ENCODE data around the gene KIFC3. TPM values are rescaled to one million over a fixed set of nuclear protein-coding genes. Genes with fewer than 3 reads are reported as not detected.

The KIFC3 gene
- total and polyA plus RNA-seq, 2 of the 13 experiments (the other 11 are each of a cell fraction or from before 2014, with no cell fraction given): 42.1 to 45.3 TPM

DNA sequence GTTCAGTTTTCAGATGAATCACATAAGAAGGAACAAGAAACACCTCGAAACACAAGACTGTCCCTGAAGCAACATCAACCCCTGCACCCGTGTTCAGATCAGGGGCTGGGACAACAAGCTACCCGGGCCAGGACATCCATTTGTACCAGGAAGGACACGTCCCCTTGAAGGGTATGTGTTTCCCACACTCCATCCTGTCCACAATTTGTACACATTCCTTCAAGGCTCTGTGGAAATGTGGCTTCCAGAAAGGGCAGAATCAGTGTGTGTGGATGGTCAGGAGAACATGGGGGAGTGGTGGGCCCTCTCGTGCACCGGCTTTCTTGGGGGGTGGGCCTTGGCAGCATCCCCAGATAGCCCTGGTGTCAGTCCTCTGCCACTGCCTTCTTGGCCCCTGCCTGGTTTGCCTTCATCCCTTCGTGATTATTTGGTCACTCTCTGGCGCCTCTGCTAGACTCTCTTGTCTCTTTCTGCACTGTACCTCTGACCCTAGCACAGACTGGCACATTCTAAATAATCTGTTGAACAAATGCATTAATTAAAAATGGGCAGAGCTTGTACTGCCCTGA is 10.3 kb downstream of the KIFC3 start:
- BruUV-seq (replicated peaks): no TSS peak
- CTCF ChIA-PET (ENCODE audit: low intra/inter-chr PET ratio, low total read pairs): no interaction called here
- FAIRE-seq (no peak), DNase-seq (ENCODE audit: low spot score) (no peak), ATAC-seq (no peak)
- Histone ChIP-seq H3K9me3 (ENCODE audit: low read length) (no peaks in the 10 kb centered on the region), H3K79me2 (ENCODE audit: insufficient read depth, low read length) (peaks cover 11% of the 10 kb centered on the region), H3K27me3 (ENCODE audit: control insufficient read depth in 1 of 2, insufficient read depth in 2 of 2, low read length in 2 of 2) (no peaks in the 10 kb centered on the region), H3K9ac (ENCODE audit: insufficient read depth, low read depth, low read length) (no peak overlapping the region), H2AFZ (ENCODE audit: low read length) (no peak overlapping the region), H3K4me1 (ENCODE audit: insufficient read depth, low read length) (peaks cover 36% of the 10 kb centered on the region), H3K27ac (ENCODE audit: extremely low read length, insufficient read depth, low read length) (no peak overlapping the region), H4K20me1 (ENCODE audit: insufficient read depth, low read length) (no peaks in the 10 kb centered on the region), H3K4me3 (replicated peaks in 1 of 3; ENCODE audit: insufficient read depth in 1 of 3, low read depth in 2 of 3, low read length in 3 of 3) (no peak overlapping the region), H3K4me2 (ENCODE audit: low read depth, low read length) (no peak overlapping the region), H3K36me3 (replicated peaks in 1 of 2; ENCODE audit: control insufficient read depth in 1 of 2, insufficient read depth in 2 of 2, low read length in 2 of 2) (peaks cover 33 to 60% of the 10 kb centered on the region in 2 experiments)
- in situ Hi-C loops (cut with HindIII; ENCODE audit: extremely low pct_ligation_motif_present, low pct_unique_long_range_greater_than_20kb) (no loop called here), intact Hi-C loops (cut with micrococcal nuclease; ENCODE audit: unreplicated experiment) (no loop called here)
- 83% methylated on average over 8 of the region's 8 CpGs for WGBS (ENCODE audit: low lambda C conversion rate)
- POLR2A ChIA-PET: interaction anchor here (1.0 kb wide), 2 partner anchors 10 to 11 kb away, joined by 3 to 6 read pairs; partner anchors contain the start of gene KIFC3
- TF ChIP-seq TARDBP (CRISPR knock-in tag; IDR thresholded peaks at IDR 0.05) (no peak), ZNF460 (CRISPR knock-in tag; IDR thresholded peaks at IDR 0.05; ENCODE audit: borderline replicate concordance) (no peak), ZNF510 (CRISPR knock-in tag; IDR thresholded peaks at IDR 0.05; ENCODE audit: low read depth) (no peak), SOX13 (IDR thresholded peaks at IDR 0.05) (no peak), SOX13 (CRISPR knock-in tag; conservative IDR thresholded peaks at IDR 0.05 in 1 of 2, IDR thresholded peaks at IDR 0.05 in 1 of 2) (no peak), PLRG1 (conservative IDR thresholded peaks at IDR 0.05) (no peak), TAF1 (CRISPR knock-in tag; IDR thresholded peaks at IDR 0.05) (no peak), ZNF660 (CRISPR knock-in tag; IDR thresholded peaks at IDR 0.05; ENCODE audit: borderline replicate concordance, low read depth) (no peak), BORCS8-MEF2B (CRISPR knock-in tag; IDR thresholded peaks at IDR 0.05) (no peak), GATA4 (IDR thresholded peaks at IDR 0.05; ENCODE audit: borderline replicate concordance, low read depth) (no peak)
- TF ChIP-seq, protein P1, sequence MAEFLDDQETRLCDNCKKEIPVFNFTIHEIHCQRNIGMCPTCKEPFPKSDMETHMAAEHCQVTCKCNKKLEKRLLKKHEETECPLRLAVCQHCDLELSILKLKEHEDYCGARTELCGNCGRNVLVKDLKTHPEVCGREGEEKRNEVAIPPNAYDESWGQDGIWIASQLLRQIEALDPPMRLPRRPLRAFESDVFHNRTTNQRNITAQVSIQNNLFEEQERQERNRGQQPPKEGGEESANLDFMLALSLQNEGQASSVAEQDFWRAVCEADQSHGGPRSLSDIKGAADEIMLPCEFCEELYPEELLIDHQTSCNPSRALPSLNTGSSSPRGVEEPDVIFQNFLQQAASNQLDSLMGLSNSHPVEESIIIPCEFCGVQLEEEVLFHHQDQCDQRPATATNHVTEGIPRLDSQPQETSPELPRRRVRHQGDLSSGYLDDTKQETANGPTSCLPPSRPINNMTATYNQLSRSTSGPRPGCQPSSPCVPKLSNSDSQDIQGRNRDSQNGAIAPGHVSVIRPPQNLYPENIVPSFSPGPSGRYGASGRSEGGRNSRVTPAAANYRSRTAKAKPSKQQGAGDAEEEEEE (CRISPR knock-in tag; IDR thresholded peaks at IDR 0.05; ENCODE audit: borderline replicate concordance): no peak
- TF ChIP-seq, protein P2, sequence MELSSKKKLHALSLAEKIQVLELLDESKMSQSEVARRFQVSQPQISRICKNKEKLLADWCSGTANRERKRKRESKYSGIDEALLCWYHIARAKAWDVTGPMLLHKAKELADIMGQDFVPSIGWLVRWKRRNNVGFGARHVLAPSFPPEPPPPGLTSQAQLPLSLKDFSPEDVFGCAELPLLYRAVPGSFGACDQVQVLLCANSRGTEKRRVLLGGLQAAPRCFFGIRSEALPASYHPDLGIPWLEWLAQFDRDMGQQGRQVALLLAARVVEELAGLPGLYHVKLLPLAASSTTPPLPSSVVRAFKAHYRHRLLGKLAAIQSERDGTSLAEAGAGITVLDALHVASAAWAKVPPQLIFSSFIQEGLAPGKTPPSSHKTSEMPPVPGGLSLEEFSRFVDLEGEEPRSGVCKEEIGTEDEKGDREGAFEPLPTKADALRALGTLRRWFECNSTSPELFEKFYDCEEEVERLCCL (CRISPR knock-in tag; IDR thresholded peaks at IDR 0.05; ENCODE audit: borderline replicate concordance): no peak
- TF ChIP-seq, protein P3, sequence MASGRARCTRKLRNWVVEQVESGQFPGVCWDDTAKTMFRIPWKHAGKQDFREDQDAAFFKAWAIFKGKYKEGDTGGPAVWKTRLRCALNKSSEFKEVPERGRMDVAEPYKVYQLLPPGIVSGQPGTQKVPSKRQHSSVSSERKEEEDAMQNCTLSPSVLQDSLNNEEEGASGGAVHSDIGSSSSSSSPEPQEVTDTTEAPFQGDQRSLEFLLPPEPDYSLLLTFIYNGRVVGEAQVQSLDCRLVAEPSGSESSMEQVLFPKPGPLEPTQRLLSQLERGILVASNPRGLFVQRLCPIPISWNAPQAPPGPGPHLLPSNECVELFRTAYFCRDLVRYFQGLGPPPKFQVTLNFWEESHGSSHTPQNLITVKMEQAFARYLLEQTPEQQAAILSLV (CRISPR knock-in tag; IDR thresholded peaks at IDR 0.05; ENCODE audit: borderline replicate concordance): no peak
- TF ChIP-seq, protein P4, sequence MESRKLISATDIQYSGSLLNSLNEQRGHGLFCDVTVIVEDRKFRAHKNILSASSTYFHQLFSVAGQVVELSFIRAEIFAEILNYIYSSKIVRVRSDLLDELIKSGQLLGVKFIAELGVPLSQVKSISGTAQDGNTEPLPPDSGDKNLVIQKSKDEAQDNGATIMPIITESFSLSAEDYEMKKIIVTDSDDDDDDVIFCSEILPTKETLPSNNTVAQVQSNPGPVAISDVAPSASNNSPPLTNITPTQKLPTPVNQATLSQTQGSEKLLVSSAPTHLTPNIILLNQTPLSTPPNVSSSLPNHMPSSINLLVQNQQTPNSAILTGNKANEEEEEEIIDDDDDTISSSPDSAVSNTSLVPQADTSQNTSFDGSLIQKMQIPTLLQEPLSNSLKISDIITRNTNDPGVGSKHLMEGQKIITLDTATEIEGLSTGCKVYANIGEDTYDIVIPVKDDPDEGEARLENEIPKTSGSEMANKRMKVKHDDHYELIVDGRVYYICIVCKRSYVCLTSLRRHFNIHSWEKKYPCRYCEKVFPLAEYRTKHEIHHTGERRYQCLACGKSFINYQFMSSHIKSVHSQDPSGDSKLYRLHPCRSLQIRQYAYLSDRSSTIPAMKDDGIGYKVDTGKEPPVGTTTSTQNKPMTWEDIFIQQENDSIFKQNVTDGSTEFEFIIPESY (CRISPR knock-in tag; IDR thresholded peaks at IDR 0.05): no peak
- TF ChIP-seq, protein P5, sequence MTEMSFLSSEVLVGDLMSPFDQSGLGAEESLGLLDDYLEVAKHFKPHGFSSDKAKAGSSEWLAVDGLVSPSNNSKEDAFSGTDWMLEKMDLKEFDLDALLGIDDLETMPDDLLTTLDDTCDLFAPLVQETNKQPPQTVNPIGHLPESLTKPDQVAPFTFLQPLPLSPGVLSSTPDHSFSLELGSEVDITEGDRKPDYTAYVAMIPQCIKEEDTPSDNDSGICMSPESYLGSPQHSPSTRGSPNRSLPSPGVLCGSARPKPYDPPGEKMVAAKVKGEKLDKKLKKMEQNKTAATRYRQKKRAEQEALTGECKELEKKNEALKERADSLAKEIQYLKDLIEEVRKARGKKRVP (CRISPR knock-in tag; IDR thresholded peaks at IDR 0.05): no peak
- TF ChIP-seq, protein P6, sequence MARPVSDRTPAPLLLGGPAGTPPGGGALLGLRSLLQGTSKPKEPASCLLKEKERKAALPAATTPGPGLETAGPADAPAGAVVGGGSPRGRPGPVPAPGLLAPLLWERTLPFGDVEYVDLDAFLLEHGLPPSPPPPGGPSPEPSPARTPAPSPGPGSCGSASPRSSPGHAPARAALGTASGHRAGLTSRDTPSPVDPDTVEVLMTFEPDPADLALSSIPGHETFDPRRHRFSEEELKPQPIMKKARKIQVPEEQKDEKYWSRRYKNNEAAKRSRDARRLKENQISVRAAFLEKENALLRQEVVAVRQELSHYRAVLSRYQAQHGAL (CRISPR knock-in tag; IDR thresholded peaks at IDR 0.05; ENCODE audit: not compliant biosample characterization): no peak

Data from HepG2 (cell line).